ENCODE measurements around the gene PKD1L1.
"Not testable (repeated sequence)": the region's sequence is repeated elsewhere in the genome, so short reads cannot be mapped to it uniquely, and the experiment has no call there.

PKD1L1 gene, protein sequence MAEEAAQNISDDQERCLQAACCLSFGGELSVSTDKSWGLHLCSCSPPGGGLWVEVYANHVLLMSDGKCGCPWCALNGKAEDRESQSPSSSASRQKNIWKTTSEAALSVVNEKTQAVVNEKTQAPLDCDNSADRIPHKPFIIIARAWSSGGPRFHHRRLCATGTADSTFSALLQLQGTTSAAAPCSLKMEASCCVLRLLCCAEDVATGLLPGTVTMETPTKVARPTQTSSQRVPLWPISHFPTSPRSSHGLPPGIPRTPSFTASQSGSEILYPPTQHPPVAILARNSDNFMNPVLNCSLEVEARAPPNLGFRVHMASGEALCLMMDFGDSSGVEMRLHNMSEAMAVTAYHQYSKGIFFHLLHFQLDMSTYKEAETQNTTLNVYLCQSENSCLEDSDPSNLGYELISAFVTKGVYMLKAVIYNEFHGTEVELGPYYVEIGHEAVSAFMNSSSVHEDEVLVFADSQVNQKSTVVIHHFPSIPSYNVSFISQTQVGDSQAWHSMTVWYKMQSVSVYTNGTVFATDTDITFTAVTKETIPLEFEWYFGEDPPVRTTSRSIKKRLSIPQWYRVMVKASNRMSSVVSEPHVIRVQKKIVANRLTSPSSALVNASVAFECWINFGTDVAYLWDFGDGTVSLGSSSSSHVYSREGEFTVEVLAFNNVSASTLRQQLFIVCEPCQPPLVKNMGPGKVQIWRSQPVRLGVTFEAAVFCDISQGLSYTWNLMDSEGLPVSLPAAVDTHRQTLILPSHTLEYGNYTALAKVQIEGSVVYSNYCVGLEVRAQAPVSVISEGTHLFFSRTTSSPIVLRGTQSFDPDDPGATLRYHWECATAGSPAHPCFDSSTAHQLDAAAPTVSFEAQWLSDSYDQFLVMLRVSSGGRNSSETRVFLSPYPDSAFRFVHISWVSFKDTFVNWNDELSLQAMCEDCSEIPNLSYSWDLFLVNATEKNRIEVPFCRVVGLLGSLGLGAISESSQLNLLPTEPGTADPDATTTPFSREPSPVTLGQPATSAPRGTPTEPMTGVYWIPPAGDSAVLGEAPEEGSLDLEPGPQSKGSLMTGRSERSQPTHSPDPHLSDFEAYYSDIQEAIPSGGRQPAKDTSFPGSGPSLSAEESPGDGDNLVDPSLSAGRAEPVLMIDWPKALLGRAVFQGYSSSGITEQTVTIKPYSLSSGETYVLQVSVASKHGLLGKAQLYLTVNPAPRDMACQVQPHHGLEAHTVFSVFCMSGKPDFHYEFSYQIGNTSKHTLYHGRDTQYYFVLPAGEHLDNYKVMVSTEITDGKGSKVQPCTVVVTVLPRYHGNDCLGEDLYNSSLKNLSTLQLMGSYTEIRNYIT (N-terminal part only)

DNA sequence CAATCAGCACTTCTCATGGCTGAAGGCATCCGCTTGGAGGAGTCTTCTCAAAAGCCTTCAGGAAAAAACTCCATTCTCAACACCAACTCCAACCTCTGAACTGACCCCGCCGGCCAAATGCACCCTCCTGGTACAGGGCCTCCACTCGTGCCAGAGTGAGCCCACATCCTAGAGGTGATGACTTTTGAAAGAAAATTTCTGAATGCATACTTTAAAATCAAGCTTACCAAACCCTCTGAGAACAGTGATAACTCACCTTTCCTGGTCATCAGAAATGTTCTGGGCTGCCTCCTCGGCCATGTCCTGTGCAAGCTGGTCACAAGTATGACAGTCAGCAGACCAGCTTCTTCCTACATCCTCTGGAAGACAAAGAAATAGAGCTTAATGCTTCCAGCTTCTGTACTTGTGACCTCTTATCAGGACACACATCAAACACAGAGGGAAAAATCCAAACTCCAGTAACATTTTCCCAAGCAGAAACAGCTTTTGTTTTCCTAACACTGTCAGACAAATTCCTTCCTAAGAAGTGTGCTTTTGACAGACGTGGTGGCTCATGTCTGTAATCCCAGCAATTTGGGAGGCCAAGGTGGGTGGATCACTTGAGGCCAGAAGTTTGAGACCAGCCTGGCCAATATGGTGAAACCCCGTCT, at the start of gene PKD1L1:
Gene PKD1L1 (minus strand): TSS at position 326 of the 650 bp plus-strand sequence. CDS start 26 bp downstream, at position 300.
- no peak for DNase-seq

DNA sequence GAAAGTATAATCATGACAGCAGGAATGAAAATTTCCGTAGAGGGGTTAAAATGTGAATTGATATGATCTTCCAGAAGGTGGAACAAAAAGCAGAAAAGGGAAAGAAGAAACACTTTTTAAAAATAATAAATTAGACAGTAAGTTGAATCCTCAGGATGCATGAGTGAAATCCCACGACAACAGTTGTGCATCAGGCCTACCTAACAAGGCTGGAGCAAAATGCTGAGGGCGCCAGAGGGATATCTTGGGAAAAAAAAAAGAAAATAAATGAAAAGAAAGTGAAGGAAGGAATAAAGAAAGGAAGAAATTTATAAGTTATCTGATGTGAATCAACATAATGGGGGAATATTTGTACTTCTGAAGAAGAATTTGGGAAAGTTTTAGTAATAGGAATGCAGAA, 44.2 kb upstream of the PKD1L1 start:
- DNase-seq = no peak

- peak; percentile 93 for DNase-seq
Measured at GRCh38 chr7:47991741-47992311, 43.6 kb upstream of the PKD1L1 start.

DNA sequence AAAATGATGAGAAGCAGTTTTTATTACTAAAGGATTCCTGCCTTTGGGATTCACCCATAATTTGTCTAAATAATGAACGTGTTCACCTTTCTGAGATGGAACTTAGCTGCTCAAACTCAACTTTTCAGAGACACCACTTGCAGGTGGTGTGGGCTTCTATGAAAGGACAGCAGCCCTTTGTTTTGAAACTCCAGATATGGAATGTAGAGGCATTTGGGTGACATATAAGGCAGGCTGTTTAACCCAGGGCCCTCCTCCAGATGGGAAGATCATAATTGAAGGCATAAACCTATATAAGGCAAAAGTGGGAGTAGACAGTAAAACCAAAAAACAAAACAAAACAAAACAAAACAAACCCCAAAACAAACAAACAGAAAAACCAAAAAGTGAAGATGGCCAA, 43.0 kb upstream of the PKD1L1 start:
- no peak for DNase-seq

GRCh38 chr7:47990592-47990991, 42.3 kb upstream of the PKD1L1 start:
- no peak for DNase-seq

- DNase-seq = not testable (repeated sequence)
Measured at GRCh38 chr7:47989607-47990400, 41.5 kb upstream of the PKD1L1 start.

DNA sequence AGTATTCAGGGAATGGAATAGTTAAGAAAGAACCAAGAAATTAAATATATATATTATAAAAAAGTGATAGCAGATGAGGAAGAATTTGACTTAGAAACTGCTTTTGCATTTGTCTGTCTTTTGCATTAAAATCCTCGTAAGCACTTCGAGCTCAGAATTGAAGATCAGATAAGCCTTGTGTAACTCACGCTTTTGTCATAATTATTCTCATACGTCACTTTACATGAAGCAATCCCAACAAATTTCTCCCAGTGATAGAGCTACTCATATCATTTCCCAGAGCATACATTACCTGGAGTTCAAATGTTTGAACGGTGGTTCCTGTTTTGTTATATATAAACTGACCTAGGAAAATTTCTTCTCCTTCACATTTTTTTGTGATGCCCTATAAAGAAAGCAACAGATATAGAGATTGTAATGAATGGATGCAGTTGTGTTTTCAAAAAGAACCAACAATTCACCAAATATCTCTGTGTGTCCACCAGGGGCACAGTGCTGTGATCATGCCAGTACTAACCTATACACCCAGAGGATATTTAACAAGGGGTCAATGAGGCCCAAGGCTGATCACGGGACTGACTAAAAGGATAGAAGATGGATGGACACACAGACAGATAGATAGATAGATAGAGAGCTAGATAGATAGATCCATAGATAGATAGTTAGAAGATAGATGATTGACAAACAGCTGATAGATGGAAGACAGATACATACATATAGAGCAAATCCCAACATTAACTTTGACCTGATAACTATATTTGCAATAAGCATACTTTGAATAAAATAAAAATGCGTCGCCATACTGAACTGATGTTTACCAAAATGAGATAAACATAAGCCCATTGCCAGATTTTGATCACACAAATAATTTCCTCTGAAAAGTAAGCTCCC, 40.5 kb upstream of the PKD1L1 start:
- DNase-seq = no peak

DNA sequence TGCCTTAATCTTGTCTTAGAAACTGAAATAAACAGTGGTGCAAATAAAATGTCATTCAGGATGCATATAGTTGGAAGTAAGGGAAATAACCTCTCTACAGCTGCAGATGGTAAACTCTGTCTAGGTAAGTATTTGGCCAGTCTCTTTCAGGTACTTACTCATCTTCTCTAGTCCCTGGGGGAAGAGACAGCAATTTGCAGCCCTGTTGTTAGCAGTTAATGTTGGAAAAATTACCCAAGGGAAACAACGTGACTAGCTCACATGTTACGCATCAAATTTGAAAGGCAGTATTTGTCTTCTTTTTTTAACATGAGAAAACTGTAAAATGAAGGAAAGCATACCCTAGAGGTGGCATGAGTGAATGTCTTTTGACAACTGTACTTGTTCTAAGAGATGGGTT, 34.3 kb upstream of the PKD1L1 start:
- DNase-seq = no peak

DNA sequence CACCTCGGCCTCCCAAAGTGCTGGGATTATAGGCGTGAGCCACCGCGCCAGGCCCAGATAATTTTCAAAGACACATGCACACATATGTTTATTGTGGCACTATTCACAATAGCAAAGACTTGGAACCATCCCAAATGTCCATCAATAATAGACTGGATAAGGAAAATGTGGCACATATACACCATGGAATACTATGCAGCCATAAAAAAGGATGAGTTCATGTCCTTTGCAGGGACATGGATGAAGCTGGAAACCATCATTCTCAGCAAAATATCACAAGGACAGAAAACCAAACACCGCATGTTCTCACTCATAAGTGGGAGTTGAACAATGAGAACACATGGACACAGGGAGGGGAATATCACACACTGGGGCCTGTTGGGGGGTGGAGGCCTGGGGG, 32.4 kb upstream of the PKD1L1 start:
- DNase-seq = not testable (repeated sequence)

DNA sequence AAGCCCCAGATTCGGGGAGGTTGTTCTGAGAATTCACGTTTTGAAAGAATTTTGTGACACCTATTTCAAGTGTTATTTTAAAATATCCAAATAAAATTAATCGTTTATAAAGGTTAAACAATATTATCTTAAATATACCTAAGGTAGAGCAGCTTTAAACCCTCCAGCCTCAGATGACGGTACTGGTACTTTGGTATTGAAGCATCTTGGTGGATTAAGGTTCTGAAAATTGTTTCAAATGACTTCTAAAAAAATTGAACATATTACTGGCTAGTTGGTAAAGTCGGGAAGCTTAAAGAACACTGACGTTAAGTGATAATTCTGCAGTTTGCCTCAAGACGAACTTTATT, 31.5 kb upstream of the PKD1L1 start:
- no peak for DNase-seq

DNA sequence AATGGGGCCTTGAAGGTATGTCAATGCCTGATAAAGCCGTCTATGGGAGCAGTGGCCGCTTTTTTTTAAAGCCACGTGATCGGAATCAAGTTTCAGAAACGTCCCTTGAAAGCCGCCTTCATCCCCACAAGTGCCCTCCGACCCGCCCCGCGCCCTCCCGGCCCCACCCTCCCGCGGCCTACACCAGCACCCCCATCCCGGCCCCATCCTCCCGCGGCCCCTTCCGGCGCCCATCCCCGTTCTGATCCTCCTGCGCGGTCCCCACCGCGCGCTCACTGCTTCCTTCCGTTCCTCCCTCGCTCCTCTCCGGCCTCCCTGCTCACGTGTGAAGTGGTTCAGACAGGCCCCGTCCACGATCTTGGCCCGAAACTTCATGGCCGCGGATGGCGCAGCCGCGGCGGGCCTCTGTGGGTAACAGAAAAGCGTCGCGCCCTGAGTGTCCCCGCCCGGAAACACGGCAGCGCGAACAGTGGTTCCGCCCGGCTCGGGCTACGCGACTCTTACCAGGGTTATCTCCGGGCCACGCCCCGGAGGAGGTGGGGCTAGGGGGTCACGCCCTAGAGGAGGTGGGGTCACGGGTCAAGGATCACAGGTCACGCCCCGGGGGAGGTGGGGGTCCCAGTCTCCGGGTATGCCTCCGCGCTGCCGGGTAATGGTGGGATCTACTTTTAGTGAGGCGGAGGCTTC, 31.0 kb upstream of the PKD1L1 start, which contains the start of gene HUS1:
Gene HUS1 (minus strand): TSS at position 471 of the 687 bp plus-strand sequence. CDS start 96 bp downstream, at position 375.
- DNase-seq = peak; percentile 97

- no peak for DNase-seq
Measured at GRCh38 chr7:47978790-47979144, 30.5 kb upstream of the PKD1L1 start.

DNA sequence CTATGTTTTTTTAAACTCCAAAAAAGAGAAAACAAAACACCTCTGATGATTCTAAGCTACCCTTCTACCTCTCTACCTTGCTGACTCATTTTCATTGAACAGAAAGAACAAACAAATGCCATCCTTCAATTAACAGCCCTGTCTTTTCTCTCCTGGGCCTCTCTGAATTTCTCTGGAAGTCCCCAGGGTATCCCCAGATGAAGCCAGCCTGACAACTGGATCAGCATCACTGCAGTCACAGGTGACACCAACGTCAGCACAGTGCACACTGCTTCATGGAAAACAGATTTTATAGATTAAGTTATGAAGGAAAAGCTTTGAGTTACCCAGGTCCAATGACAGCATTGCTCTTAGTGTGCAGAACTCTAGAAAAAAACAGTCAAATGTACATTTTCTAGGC, 25.5 kb upstream of the PKD1L1 start:
- DNase-seq = no peak

DNA sequence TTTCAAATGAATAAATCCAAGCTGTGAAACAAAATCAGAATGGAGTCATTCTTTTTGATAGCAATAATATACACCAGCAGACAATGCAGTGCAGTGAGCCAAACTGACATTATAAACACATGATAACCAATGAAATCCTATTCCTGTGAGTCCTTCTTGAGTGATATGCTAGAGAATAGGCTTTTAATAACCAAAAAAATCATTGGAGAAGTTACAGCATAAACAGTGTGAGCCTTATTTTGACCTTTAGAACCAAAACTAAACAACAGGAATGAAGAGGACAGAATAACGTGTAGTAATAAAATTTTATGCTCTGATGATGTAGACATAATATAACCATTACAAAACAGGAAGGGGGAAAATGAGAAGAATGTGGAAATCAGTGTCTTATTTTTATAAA, 22.5 kb upstream of the PKD1L1 start:
- DNase-seq = no peak

- peak; percentile 82 for DNase-seq
Measured at GRCh38 chr7:47968847-47969774, 20.8 kb upstream of the PKD1L1 start.

- no peak for DNase-seq
Measured at GRCh38 chr7:47967708-47968107, 19.4 kb upstream of the PKD1L1 start.

DNA sequence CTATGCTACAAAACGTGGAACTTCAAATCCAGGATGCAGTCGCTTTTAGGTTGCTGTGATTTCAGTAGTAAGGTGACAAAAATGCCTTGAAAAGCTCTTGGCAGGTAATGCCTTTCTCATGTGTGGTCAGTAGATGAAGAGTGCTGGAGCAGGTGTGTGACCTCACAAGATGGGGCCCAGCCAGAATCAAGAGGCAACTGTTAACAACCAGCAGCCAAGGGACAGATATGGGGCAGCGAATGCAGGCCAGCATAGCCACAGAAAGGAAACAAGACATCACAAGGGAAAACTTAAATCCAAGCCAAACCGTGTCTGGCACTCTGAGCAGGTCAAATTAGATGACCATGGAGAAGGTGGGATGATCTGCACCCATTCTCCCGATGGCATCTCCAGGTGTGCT, 18.9 kb upstream of the PKD1L1 start:
- no peak for DNase-seq

DNA sequence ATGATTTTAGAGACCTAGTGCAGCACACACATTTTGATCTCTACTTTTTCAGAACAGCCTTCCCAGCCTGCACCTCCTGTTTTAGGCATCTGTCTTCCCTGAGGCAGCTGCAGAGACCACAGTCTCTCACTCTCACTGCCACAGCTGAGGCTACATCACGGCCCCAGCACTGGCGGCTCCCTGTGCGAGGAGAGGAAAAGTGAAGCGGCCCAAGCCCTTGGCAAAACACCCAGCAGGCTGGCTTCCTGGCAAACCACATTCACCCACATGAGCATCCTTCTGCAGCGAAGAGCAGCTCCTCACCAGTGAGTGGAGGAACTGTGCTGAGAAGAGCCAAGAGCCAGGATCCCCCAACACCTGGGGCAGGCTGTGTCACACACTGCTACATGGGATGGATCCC, 17.2 kb upstream of the PKD1L1 start:
- DNase-seq = no peak

Data from activated effector memory CD4-positive, alpha-beta T cell treated with anti-CD3 and anti-CD28 coated beads, Interleukin-2, amount 50 U/mL, for 16 hours (primary cell).